Nephron (organoid): ENCODE measurements around the gene ADARB2.

Source experiments
- H3K27ac Mint-ChIP-seq, 3 experiments: 2 replicates each; pipeline ENCODE4 v1.8.0; 2020; ENCODE audit warnings: mixed read lengths in 3 of 3, mild to moderate bottlenecking in 2 of 3, moderate library complexity in 1 of 3
- H3K27me3 Mint-ChIP-seq: 2 replicates; pipeline ENCODE4 v1.8.0; 2021; ENCODE audit warnings: low read depth, mild to moderate bottlenecking, moderate library complexity, mixed read lengths
- H3K36me3 Mint-ChIP-seq: 2 replicates; pipeline ENCODE4 v1.8.0; 2020; ENCODE audit warnings: low read depth, mixed read lengths
- H3K4me1 Mint-ChIP-seq: 2 replicates; pipeline ENCODE4 v1.8.0; 2020; ENCODE audit warnings: mixed read lengths
- H3K4me3 Mint-ChIP-seq, 3 experiments: 2 replicates each; pipeline ENCODE4 v1.8.0; 2020; ENCODE audit warnings: mild to moderate bottlenecking in 3 of 3, mixed read lengths in 3 of 3, moderate library complexity in 2 of 3
- H3K9me3 Mint-ChIP-seq: 2 replicates; pipeline ENCODE4 v1.8.0; 2020; ENCODE audit warnings: mixed read lengths
- TF ChIP-seq, protein P1 (sequence below), 3 experiments: fragments of 200-600 bp; sonication (generic); IDR thresholded peaks; one replicate each; pipeline ENCODE4 v1.5.0; 2021; ENCODE audit warnings: antibody characterized with exemption in 3 of 3; ENCODE audit not compliant: unreplicated experiment in 3 of 3

The ADARB2 gene

GRCh38 chr10:1247598-1248261 lies 489.6 kb downstream of the ADARB2 start:
- TF ChIP-seq, protein P1, sequence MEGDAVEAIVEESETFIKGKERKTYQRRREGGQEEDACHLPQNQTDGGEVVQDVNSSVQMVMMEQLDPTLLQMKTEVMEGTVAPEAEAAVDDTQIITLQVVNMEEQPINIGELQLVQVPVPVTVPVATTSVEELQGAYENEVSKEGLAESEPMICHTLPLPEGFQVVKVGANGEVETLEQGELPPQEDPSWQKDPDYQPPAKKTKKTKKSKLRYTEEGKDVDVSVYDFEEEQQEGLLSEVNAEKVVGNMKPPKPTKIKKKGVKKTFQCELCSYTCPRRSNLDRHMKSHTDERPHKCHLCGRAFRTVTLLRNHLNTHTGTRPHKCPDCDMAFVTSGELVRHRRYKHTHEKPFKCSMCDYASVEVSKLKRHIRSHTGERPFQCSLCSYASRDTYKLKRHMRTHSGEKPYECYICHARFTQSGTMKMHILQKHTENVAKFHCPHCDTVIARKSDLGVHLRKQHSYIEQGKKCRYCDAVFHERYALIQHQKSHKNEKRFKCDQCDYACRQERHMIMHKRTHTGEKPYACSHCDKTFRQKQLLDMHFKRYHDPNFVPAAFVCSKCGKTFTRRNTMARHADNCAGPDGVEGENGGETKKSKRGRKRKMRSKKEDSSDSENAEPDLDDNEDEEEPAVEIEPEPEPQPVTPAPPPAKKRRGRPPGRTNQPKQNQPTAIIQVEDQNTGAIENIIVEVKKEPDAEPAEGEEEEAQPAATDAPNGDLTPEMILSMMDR (IDR thresholded peaks at IDR 0.05; ENCODE audit: unreplicated experiment in 3 of 3), result no peak
- Mint-ChIP-seq H3K4me3 (no peak overlapping the region), H3K27me3 (peaks cover 17% of the 10 kb centered on the region), H3K27ac (no peak overlapping the region), H3K4me1 (peaks cover 3% of the 10 kb centered on the region), H3K9me3 (peaks cover 8% of the 10 kb centered on the region), H3K36me3 (no peaks in the 10 kb centered on the region)

GRCh38 chr10:1244493-1244892 lies 492.8 kb downstream of the ADARB2 start:
- peak overlapping the region in 1 of 3 experiments; percentile 9 for H3K27ac Mint-ChIP-seq
- peaks cover 8% of the 10 kb centered on the region for H3K9me3 Mint-ChIP-seq
- H3K36me3 Mint-ChIP-seq, result no peaks in the 10 kb centered on the region
- H3K27me3 Mint-ChIP-seq, result peaks cover 38% of the 10 kb centered on the region
- TF ChIP-seq, protein P1 (IDR thresholded peaks at IDR 0.05; ENCODE audit: unreplicated experiment in 3 of 3), result no peak
- H3K4me1 Mint-ChIP-seq, result peaks cover 6% of the 10 kb centered on the region
- H3K4me3 Mint-ChIP-seq, result no peak overlapping the region

DNA sequence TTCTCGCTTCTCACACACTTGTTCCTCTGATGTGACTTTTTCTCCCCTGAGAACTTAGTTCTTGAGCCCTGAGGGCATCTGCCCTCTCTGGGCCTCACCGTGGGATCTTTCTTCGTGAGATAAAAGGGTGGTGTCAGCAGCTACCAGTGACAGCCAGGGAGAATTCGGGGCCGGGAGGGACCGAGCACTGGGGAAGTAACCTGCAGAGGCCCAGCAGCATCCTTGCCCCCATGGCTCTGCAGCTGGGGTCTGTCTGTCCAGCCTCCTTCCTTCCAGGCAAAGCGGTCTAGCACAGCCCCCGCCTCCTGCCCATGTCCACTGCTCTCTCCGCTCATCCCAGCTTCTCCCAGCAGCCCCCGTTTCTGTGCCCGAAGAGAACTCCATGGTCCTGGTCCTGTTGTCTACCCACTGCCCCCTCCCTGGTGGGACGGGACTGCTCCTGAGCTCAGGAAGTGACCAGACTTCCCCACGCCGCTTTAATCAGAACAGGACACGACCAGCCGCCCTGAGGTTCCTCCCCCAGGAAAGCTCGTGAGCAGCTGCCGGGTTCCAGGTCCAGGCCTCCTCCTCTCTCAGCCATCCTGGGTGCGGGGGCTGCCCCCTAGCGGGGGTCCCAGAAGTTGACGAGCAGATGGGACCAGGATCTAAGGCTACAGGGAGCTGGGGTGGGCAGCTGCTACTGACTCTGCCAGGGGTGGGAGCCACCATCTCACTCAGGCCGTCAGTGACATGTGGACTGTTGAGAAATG lies 493.7 kb downstream of the ADARB2 start:
- Mint-ChIP-seq H3K9me3 (peaks cover 8% of the 10 kb centered on the region), H3K4me1 (peaks cover 6% of the 10 kb centered on the region)

GRCh38 chr10:1242975-1243374 lies 494.4 kb downstream of the ADARB2 start:
- H3K9me3 Mint-ChIP-seq, result peaks cover 8% of the 10 kb centered on the region
- no peak overlapping the region for H3K27ac Mint-ChIP-seq
- H3K27me3 Mint-ChIP-seq, result peaks cover 37% of the 10 kb centered on the region
- H3K4me1 Mint-ChIP-seq, result peaks cover 6% of the 10 kb centered on the region
- no peak overlapping the region for H3K4me3 Mint-ChIP-seq
- H3K36me3 Mint-ChIP-seq, result no peaks in the 10 kb centered on the region
- TF ChIP-seq, protein P1 (IDR thresholded peaks at IDR 0.05; ENCODE audit: unreplicated experiment in 3 of 3), result no peak

More for the DNA sequence above, 493.7 kb downstream of the ADARB2 start:
- no peaks in the 10 kb centered on the region for H3K36me3 Mint-ChIP-seq
- TF ChIP-seq, protein P1 (IDR thresholded peaks at IDR 0.05; ENCODE audit: unreplicated experiment in 3 of 3), result peak in 1 of 3 experiments; percentile 18
- peaks cover 38% of the 10 kb centered on the region for H3K27me3 Mint-ChIP-seq
- H3K4me3 Mint-ChIP-seq, result no peak overlapping the region
- H3K27ac Mint-ChIP-seq, result no peak overlapping the region

- Mint-ChIP-seq H3K9me3 (peaks cover 8% of the 10 kb centered on the region), H3K4me3 (no peak overlapping the region), H3K27me3 (peaks cover 34% of the 10 kb centered on the region), H3K27ac (no peak overlapping the region), H3K36me3 (no peaks in the 10 kb centered on the region), H3K4me1 (peaks cover 6% of the 10 kb centered on the region)
- TF ChIP-seq, protein P1 (IDR thresholded peaks at IDR 0.05; ENCODE audit: unreplicated experiment in 3 of 3), result no peak
Observed at GRCh38 chr10:1241973-1242935, 495.1 kb downstream of the ADARB2 start.
